HEK293 (cell line): ENCODE data around the gene GPR162.

ENCODE experiments used
- BCL11A ChIP-seq: fragments of 450-650 bp; formaldehyde crosslinking; IDR thresholded peaks from 2 replicates; pipeline ENCODE4 v1.5.1; 2016; ENCODE audit warnings: low read depth, missing biosample characterization, missing genetic modification characterization
- EGR2 ChIP-seq: fragments of 450-650 bp; formaldehyde crosslinking; IDR thresholded peaks from 2 replicates; pipeline ENCODE4 v1.5.1; 2016; ENCODE audit warnings: low read depth, missing biosample characterization, missing genetic modification characterization
- GFI1B ChIP-seq: fragments of 450-650 bp; formaldehyde crosslinking; IDR thresholded peaks from 2 replicates; pipeline ENCODE4 v1.5.1; 2016; ENCODE audit warnings: missing biosample characterization, missing genetic modification characterization
- KLF7 ChIP-seq: fragments of 450-650 bp; formaldehyde crosslinking; IDR thresholded peaks from 2 replicates; pipeline ENCODE4 v1.5.1; 2016; ENCODE audit warnings: missing biosample characterization, missing genetic modification characterization, borderline replicate concordance
- OSR2 ChIP-seq: fragments of 450-650 bp; formaldehyde crosslinking; IDR thresholded peaks from 2 replicates; pipeline ENCODE4 v1.5.1; 2016; ENCODE audit warnings: missing biosample characterization, missing genetic modification characterization
- SP3 ChIP-seq: fragments of 450-650 bp; formaldehyde crosslinking; IDR thresholded peaks from 2 replicates; pipeline ENCODE4 v1.5.1; 2016; ENCODE audit warnings: missing biosample characterization, missing genetic modification characterization
- SP7 ChIP-seq: fragments of 450-650 bp; formaldehyde crosslinking; IDR thresholded peaks from 2 replicates; pipeline ENCODE4 v1.5.1; 2016; ENCODE audit warnings: missing biosample characterization, missing genetic modification characterization
- ZBTB21 ChIP-seq: fragments of 450-650 bp; formaldehyde crosslinking; IDR thresholded peaks from 2 replicates; pipeline ENCODE4 v1.5.1; 2017; ENCODE audit warnings: missing biosample characterization, missing genetic modification characterization
- ZFHX2 ChIP-seq: fragments of 450-650 bp; formaldehyde crosslinking; conservative IDR thresholded peaks from 2 replicates; pipeline ENCODE4 v1.5.1; 2016; ENCODE audit warnings: missing biosample characterization, missing genetic modification characterization
- ZFP37 ChIP-seq: fragments of 450-650 bp; formaldehyde crosslinking; IDR thresholded peaks from 2 replicates; pipeline ENCODE4 v1.5.1; 2016; ENCODE audit warnings: missing biosample characterization, missing genetic modification characterization
- ZNF10 ChIP-seq: fragments of 450-650 bp; formaldehyde crosslinking; IDR thresholded peaks from 2 replicates; pipeline ENCODE4 v1.5.1; 2017; ENCODE audit warnings: missing biosample characterization, missing genetic modification characterization
- ZNF169 ChIP-seq: fragments of 450-650 bp; formaldehyde crosslinking; IDR thresholded peaks from 2 replicates; pipeline ENCODE4 v1.5.1; 2016; ENCODE audit warnings: missing biosample characterization, missing genetic modification characterization
- ZNF174 ChIP-seq: fragments of 450-650 bp; formaldehyde crosslinking; IDR thresholded peaks from 2 replicates; pipeline ENCODE4 v1.5.0; 2017; ENCODE audit warnings: missing biosample characterization, mild to moderate bottlenecking, missing genetic modification characterization
- ZNF184 ChIP-seq: fragments of 450-650 bp; IDR thresholded peaks from 2 replicates; pipeline ENCODE4 v1.5.1; 2018; ENCODE audit warnings: missing biosample characterization, mild to moderate bottlenecking, missing genetic modification characterization
- ZNF202 ChIP-seq: fragments of 450-650 bp; formaldehyde crosslinking; IDR thresholded peaks from 2 replicates; pipeline ENCODE4 v1.5.1; 2016; ENCODE audit warnings: missing biosample characterization, missing genetic modification characterization, borderline replicate concordance
- ZNF221 ChIP-seq: fragments of 450-650 bp; formaldehyde crosslinking; IDR thresholded peaks from 2 replicates; pipeline ENCODE4 v1.5.1; 2017; ENCODE audit warnings: missing biosample characterization, missing genetic modification characterization, borderline replicate concordance
- ZNF292 ChIP-seq: fragments of 450-650 bp; formaldehyde crosslinking; IDR thresholded peaks from 2 replicates; pipeline ENCODE4 v1.5.1; 2016; ENCODE audit warnings: low read depth, missing biosample characterization, missing genetic modification characterization, borderline replicate concordance
- ZNF501 ChIP-seq: fragments of 450-650 bp; formaldehyde crosslinking; IDR thresholded peaks from 2 replicates; pipeline ENCODE4 v1.5.1; 2016; ENCODE audit warnings: missing biosample characterization, missing genetic modification characterization
- ZNF626 ChIP-seq: fragments of 450-650 bp; sonication (Bioruptor Pico); formaldehyde crosslinking; IDR thresholded peaks from 2 replicates; pipeline ENCODE4 v1.5.1; 2018; ENCODE audit warnings: missing biosample characterization, missing genetic modification characterization, inconsistent platforms
- ZNF677 ChIP-seq: fragments of 450-650 bp; IDR thresholded peaks from 2 replicates; pipeline ENCODE4 v1.5.0; 2018; ENCODE audit warnings: missing biosample characterization, mild to moderate bottlenecking, missing genetic modification characterization, moderate library complexity
- ZNF791 ChIP-seq: fragments of 450-650 bp; formaldehyde crosslinking; IDR thresholded peaks from 2 replicates; pipeline ENCODE4 v1.5.1; 2016; ENCODE audit warnings: missing biosample characterization, missing genetic modification characterization
- ZNF837 ChIP-seq: fragments of 450-650 bp; formaldehyde crosslinking; IDR thresholded peaks from 2 replicates; pipeline ENCODE4 v1.5.1; 2016; ENCODE audit warnings: missing biosample characterization, missing genetic modification characterization
- TF ChIP-seq, protein P1 (sequence below): fragments of 450-650 bp; formaldehyde crosslinking; IDR thresholded peaks from 2 replicates; pipeline ENCODE4 v1.5.1; 2016; ENCODE audit warnings: missing biosample characterization, missing genetic modification characterization, borderline replicate concordance
- TF ChIP-seq, protein P2 (sequence below): fragments of 450-650 bp; formaldehyde crosslinking; IDR thresholded peaks from 2 replicates; pipeline ENCODE4 v1.5.1; 2016; ENCODE audit warnings: missing biosample characterization, missing genetic modification characterization
- TF ChIP-seq, protein P3 (sequence below): fragments of 450-650 bp; formaldehyde crosslinking; IDR thresholded peaks from 2 replicates; pipeline ENCODE4 v1.5.1; 2016; ENCODE audit warnings: missing biosample characterization, missing genetic modification characterization
- TF ChIP-seq, protein P4 (sequence below): fragments of 450-650 bp; formaldehyde crosslinking; IDR thresholded peaks from 2 replicates; pipeline ENCODE4 v1.5.1; 2017; ENCODE audit warnings: missing biosample characterization, mild to moderate bottlenecking, missing genetic modification characterization, moderate library complexity
- TF ChIP-seq, protein P5 (sequence below): fragments of 450-650 bp; formaldehyde crosslinking; IDR thresholded peaks from 2 replicates; pipeline ENCODE4 v1.5.1; 2016; ENCODE audit warnings: missing biosample characterization, missing genetic modification characterization, low read depth
- TF ChIP-seq, protein P6 (sequence below): fragments of 450-650 bp; formaldehyde crosslinking; IDR thresholded peaks from 2 replicates; pipeline ENCODE4 v1.5.1; 2016; ENCODE audit warnings: missing biosample characterization, missing genetic modification characterization

GPR162 gene

DNA sequence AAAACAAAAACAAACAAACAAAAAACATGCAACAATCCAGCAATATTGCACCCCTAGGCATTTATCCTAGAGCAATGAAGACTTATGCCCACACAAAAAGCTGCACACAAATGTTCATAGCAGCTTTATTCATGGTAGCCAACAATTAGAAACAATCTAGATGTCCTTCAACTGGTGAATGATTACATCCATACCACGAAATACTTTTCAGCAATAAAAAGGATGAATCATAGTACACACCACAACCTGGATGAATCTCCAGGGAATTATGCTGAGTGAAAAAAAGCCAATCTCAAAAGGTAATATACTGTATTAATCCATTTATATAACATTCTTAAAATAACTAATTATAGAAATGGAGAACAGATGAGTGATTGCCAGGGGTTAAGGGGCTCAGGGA is 14.5 kb upstream of the GPR162 start (continued):
- no peak for TF ChIP-seq ZNF837 (tag by site-specific recombination)
- TF ChIP-seq ZNF169 (tag by site-specific recombination) = no peak
- no peak for TF ChIP-seq ZFP37 (tag by site-specific recombination)
- TF ChIP-seq ZNF174 = no peak
- TF ChIP-seq GFI1B = no peak
- TF ChIP-seq SP7 (tag by site-specific recombination) = 0 out of 2 replicates have a peak, but pooled peaks have one; percentile 27
- TF ChIP-seq, protein P1, sequence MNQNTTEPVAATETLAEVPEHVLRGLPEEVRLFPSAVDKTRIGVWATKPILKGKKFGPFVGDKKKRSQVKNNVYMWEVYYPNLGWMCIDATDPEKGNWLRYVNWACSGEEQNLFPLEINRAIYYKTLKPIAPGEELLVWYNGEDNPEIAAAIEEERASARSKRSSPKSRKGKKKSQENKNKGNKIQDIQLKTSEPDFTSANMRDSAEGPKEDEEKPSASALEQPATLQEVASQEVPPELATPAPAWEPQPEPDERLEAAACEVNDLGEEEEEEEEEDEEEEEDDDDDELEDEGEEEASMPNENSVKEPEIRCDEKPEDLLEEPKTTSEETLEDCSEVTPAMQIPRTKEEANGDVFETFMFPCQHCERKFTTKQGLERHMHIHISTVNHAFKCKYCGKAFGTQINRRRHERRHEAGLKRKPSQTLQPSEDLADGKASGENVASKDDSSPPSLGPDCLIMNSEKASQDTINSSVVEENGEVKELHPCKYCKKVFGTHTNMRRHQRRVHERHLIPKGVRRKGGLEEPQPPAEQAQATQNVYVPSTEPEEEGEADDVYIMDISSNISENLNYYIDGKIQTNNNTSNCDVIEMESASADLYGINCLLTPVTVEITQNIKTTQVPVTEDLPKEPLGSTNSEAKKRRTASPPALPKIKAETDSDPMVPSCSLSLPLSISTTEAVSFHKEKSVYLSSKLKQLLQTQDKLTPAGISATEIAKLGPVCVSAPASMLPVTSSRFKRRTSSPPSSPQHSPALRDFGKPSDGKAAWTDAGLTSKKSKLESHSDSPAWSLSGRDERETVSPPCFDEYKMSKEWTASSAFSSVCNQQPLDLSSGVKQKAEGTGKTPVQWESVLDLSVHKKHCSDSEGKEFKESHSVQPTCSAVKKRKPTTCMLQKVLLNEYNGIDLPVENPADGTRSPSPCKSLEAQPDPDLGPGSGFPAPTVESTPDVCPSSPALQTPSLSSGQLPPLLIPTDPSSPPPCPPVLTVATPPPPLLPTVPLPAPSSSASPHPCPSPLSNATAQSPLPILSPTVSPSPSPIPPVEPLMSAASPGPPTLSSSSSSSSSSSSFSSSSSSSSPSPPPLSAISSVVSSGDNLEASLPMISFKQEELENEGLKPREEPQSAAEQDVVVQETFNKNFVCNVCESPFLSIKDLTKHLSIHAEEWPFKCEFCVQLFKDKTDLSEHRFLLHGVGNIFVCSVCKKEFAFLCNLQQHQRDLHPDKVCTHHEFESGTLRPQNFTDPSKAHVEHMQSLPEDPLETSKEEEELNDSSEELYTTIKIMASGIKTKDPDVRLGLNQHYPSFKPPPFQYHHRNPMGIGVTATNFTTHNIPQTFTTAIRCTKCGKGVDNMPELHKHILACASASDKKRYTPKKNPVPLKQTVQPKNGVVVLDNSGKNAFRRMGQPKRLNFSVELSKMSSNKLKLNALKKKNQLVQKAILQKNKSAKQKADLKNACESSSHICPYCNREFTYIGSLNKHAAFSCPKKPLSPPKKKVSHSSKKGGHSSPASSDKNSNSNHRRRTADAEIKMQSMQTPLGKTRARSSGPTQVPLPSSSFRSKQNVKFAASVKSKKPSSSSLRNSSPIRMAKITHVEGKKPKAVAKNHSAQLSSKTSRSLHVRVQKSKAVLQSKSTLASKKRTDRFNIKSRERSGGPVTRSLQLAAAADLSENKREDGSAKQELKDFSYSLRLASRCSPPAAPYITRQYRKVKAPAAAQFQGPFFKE (tag by site-specific recombination) = no peak
- 0 out of 2 replicates have a peak, but pooled peaks have one; percentile 10 for TF ChIP-seq OSR2
- no peak for TF ChIP-seq EGR2 (tag by site-specific recombination)
- TF ChIP-seq, protein P2, sequence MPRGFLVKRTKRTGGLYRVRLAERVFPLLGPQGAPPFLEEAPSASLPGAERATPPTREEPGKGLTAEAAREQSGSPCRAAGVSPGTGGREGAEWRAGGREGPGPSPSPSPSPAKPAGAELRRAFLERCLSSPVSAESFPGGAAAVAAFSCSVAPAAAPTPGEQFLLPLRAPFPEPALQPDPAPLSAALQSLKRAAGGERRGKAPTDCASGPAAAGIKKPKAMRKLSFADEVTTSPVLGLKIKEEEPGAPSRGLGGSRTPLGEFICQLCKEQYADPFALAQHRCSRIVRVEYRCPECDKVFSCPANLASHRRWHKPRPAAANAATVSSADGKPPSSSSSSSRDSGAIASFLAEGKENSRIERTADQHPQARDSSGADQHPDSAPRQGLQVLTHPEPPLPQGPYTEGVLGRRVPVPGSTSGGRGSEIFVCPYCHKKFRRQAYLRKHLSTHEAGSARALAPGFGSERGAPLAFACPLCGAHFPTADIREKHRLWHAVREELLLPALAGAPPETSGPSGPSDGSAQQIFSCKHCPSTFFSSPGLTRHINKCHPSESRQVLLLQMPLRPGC (tag by site-specific recombination) = no peak
- no peak for TF ChIP-seq SP3 (tag by site-specific recombination)
- no peak for TF ChIP-seq ZNF791 (tag by site-specific recombination)
- TF ChIP-seq BCL11A (tag by site-specific recombination) = no peak
- TF ChIP-seq, protein P3, sequence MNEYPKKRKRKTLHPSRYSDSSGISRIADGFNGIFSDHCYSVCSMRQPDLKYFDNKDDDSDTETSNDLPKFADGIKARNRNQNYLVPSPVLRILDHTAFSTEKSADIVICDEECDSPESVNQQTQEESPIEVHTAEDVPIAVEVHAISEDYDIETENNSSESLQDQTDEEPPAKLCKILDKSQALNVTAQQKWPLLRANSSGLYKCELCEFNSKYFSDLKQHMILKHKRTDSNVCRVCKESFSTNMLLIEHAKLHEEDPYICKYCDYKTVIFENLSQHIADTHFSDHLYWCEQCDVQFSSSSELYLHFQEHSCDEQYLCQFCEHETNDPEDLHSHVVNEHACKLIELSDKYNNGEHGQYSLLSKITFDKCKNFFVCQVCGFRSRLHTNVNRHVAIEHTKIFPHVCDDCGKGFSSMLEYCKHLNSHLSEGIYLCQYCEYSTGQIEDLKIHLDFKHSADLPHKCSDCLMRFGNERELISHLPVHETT (tag by site-specific recombination) = 0 out of 2 replicates have a peak, but pooled peaks have one; percentile 25
- TF ChIP-seq, protein P4, sequence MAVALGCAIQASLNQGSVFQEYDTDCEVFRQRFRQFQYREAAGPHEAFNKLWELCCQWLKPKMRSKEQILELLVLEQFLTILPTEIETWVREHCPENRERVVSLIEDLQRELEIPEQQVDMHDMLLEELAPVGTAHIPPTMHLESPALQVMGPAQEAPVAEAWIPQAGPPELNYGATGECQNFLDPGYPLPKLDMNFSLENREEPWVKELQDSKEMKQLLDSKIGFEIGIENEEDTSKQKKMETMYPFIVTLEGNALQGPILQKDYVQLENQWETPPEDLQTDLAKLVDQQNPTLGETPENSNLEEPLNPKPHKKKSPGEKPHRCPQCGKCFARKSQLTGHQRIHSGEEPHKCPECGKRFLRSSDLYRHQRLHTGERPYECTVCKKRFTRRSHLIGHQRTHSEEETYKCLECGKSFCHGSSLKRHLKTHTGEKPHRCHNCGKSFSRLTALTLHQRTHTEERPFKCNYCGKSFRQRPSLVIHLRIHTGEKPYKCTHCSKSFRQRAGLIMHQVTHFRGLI (tag by site-specific recombination) = no peak
- no peak for TF ChIP-seq ZBTB21 (tag by site-specific recombination)
- no peak for TF ChIP-seq ZFHX2 (tag by site-specific recombination)
- TF ChIP-seq ZNF677 = no peak
- TF ChIP-seq, protein P5, sequence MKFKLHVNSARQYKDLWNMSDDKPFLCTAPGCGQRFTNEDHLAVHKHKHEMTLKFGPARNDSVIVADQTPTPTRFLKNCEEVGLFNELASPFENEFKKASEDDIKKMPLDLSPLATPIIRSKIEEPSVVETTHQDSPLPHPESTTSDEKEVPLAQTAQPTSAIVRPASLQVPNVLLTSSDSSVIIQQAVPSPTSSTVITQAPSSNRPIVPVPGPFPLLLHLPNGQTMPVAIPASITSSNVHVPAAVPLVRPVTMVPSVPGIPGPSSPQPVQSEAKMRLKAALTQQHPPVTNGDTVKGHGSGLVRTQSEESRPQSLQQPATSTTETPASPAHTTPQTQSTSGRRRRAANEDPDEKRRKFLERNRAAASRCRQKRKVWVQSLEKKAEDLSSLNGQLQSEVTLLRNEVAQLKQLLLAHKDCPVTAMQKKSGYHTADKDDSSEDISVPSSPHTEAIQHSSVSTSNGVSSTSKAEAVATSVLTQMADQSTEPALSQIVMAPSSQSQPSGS (tag by site-specific recombination) = no peak
- TF ChIP-seq ZNF10 (tag by site-specific recombination) = peak; percentile 94
- TF ChIP-seq, protein P6, sequence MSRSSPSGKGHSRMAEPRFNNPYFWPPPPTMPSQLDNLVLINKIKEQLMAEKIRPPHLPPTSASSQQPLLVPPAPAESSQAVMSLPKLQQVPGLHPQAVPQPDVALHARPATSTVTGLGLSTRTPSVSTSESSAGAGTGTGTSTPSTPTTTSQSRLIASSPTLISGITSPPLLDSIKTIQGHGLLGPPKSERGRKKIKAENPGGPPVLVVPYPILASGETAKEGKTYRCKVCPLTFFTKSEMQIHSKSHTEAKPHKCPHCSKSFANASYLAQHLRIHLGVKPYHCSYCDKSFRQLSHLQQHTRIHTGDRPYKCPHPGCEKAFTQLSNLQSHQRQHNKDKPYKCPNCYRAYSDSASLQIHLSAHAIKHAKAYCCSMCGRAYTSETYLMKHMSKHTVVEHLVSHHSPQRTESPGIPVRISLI (tag by site-specific recombination) = no peak
- TF ChIP-seq ZNF501 = no peak
- TF ChIP-seq ZNF184 (tag by site-specific recombination) = no peak
- TF ChIP-seq ZNF202 (tag by site-specific recombination) = no peak
- TF ChIP-seq ZNF292 (tag by site-specific recombination) = no peak
- no peak for TF ChIP-seq ZNF221 (tag by site-specific recombination)
- TF ChIP-seq KLF7 (tag by site-specific recombination) = no peak
- TF ChIP-seq ZNF626 (tag by site-specific recombination) = no peak
